Caco-2 (cell line): ENCODE measurements around the gene SIAE. TPM values are rescaled to one million over a fixed set of nuclear protein-coding genes. Genes with fewer than 3 reads are reported as not detected.

Source experiments
- BruUV-seq: library from RNA; stranded (reverse); fragments of 400-500 nt; replicated peaks from 2 replicates; lab custom pipeline; 2021; lab: Mats Ljungman, UMichigan
- CTCF ChIA-PET: fragments of 300-600 bp; sonication (Branson Sonifier 250); formaldehyde crosslinking; loops from one replicate; lab custom pipeline; 2022; ENCODE audit warnings: antibody characterized with exemption; lab: Charles Lee
- POLR2A ChIA-PET: fragments of 300-600 bp; sonication (Branson Sonifier 250); formaldehyde crosslinking; loops from one replicate; lab custom pipeline; 2022; ENCODE audit warnings: antibody characterized with exemption; lab: Charles Lee
- DNase-seq, 2 experiments: peaks; one replicate each; pipeline versions ENCODE4 v3.0.0 to v3.0.0-alpha.2; 2020 to 2022
- H3K27me3 ChIP-seq: replicated peaks from 2 replicates; pipeline ENCODE4 v1.6.0; 2011; ENCODE audit warnings: low read length; ENCODE audit not compliant: control insufficient read depth, insufficient read depth
- H3K36me3 ChIP-seq: 2 replicates; pipeline ENCODE4 v1.5.1; 2011; ENCODE audit warnings: low read length; ENCODE audit not compliant: control insufficient read depth, insufficient read depth
- H3K4me1 ChIP-seq: fragments of 250-450 bp; sonication (Bioruptor Pico); 2 replicates; pipeline ENCODE4 v1.5.1; 2020; ENCODE audit warnings: mild to moderate bottlenecking
- H3K4me3 ChIP-seq: 2 replicates; pipeline ENCODE4 v1.5.1; 2011; ENCODE audit warnings: low read depth, mild to moderate bottlenecking, control low read depth, low read length
- H3K9me3 ChIP-seq: fragments of 250-450 bp; sonication (Bioruptor Pico); 2 replicates; pipeline ENCODE4 v1.5.1; 2020; ENCODE audit warnings: mild to moderate bottlenecking, moderate library complexity
- H3K27ac Mint-ChIP-seq: one replicate; pipeline ENCODE4 v1.8.0; 2022; ENCODE audit warnings: mixed read lengths; ENCODE audit not compliant: unreplicated experiment
- H3K27me3 Mint-ChIP-seq: one replicate; pipeline ENCODE4 v1.8.0; 2022; ENCODE audit warnings: mixed read lengths; ENCODE audit not compliant: insufficient read depth, unreplicated experiment
- H3K36me3 Mint-ChIP-seq: one replicate; pipeline ENCODE4 v1.8.0; 2022; ENCODE audit warnings: mild to moderate bottlenecking, mixed read lengths; ENCODE audit not compliant: insufficient read depth, unreplicated experiment
- H3K4me1 Mint-ChIP-seq: one replicate; pipeline ENCODE4 v1.8.0; 2022; ENCODE audit warnings: low read depth, mixed read lengths; ENCODE audit not compliant: unreplicated experiment
- H3K4me3 Mint-ChIP-seq: one replicate; pipeline ENCODE4 v1.8.0; 2022; ENCODE audit warnings: mild to moderate bottlenecking, moderate library complexity, mixed read lengths; ENCODE audit not compliant: unreplicated experiment
- H3K9me3 Mint-ChIP-seq: one replicate; pipeline ENCODE4 v1.8.0; 2022; ENCODE audit warnings: mixed read lengths; ENCODE audit not compliant: unreplicated experiment
- intact Hi-C: fragments of 100-400 bp; cut with micrococcal nuclease; formaldehyde crosslinking; loops from one replicate; pipeline ENCODE4 v1.10.0; 2022; ENCODE audit not compliant: unreplicated experiment
- total RNA-seq: library from RNA; stranded (reverse); gene quantifications from 2 replicates; pipeline ENCODE4 v1.2.3, GENCODE V29; 2022
- TF ChIP-seq, protein P1 (sequence below), 2 experiments: fragments of 200-600 bp in 1 of 2; IDR thresholded peaks; 1 replicate in 1 of 2; 2 replicates in 1 of 2; pipeline versions ENCODE4 v1.5.1 to v1.8.0; 2011 to 2022; ENCODE audit warnings: antibody characterized with exemption in 1 of 2, control low read depth in 1 of 2, inconsistent platforms in 1 of 2, low read depth in 1 of 2, low read length in 1 of 2, mild to moderate bottlenecking in 1 of 2, moderate library complexity in 1 of 2; ENCODE audit not compliant: insufficient read depth in 1 of 2, severe bottlenecking in 1 of 2, unreplicated experiment in 1 of 2

SIAE gene
- total RNA-seq, 1 experiment from 2014 or later, result 33.7 TPM

DNA sequence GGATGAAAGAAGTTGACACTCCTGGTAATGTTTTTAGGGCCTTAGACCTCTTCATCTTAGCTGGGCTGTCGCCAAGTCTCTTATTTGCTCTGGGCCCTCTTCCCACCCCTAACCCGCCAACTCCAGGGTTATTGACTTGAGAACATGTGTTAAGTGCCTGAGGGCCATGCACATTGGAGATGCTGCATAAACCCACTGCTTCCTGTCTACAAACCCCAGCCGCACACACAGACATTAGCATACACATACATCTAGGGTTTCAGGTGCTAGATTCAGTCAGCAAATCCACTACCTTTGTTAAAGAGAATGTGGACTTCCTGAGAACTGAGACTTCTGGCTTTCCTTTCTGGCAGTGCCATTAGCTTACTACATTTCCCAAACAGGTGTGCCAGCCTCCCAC, 61.5 kb downstream of the SIAE start:
- no peak for DNase-seq
- Histone ChIP-seq H3K27me3 (no peaks in the 10 kb centered on the region), H3K4me1 (no peaks in the 10 kb centered on the region), H3K9me3 (peaks cover 2% of the 10 kb centered on the region; the same call in 1 of the 2 replicates), H3K36me3 (no peaks in the 10 kb centered on the region), H3K4me3 (no peak overlapping the region)
- TF ChIP-seq, protein P1, sequence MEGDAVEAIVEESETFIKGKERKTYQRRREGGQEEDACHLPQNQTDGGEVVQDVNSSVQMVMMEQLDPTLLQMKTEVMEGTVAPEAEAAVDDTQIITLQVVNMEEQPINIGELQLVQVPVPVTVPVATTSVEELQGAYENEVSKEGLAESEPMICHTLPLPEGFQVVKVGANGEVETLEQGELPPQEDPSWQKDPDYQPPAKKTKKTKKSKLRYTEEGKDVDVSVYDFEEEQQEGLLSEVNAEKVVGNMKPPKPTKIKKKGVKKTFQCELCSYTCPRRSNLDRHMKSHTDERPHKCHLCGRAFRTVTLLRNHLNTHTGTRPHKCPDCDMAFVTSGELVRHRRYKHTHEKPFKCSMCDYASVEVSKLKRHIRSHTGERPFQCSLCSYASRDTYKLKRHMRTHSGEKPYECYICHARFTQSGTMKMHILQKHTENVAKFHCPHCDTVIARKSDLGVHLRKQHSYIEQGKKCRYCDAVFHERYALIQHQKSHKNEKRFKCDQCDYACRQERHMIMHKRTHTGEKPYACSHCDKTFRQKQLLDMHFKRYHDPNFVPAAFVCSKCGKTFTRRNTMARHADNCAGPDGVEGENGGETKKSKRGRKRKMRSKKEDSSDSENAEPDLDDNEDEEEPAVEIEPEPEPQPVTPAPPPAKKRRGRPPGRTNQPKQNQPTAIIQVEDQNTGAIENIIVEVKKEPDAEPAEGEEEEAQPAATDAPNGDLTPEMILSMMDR (IDR thresholded peaks at IDR 0.05; ENCODE audit: insufficient read depth in 1 of 2, low read depth in 1 of 2, low read length in 1 of 2, severe bottlenecking in 1 of 2, unreplicated experiment in 1 of 2), result no peak
- no peaks in the 10 kb centered on the region for H3K36me3 Mint-ChIP-seq
- BruUV-seq, result no TSS peak
- H3K4me3 Mint-ChIP-seq, result no peak overlapping the region
- ChIA-PET POLR2A (no interaction called here), CTCF (no interaction called here)
- H3K27ac Mint-ChIP-seq, result no peak overlapping the region
- intact Hi-C loops, result no loop called here
- no peaks in the 10 kb centered on the region for H3K9me3 Mint-ChIP-seq
- H3K27me3 Mint-ChIP-seq, result peaks cover 6% of the 10 kb centered on the region
- peaks cover under 1% of the 10 kb centered on the region for H3K4me1 Mint-ChIP-seq

DNA sequence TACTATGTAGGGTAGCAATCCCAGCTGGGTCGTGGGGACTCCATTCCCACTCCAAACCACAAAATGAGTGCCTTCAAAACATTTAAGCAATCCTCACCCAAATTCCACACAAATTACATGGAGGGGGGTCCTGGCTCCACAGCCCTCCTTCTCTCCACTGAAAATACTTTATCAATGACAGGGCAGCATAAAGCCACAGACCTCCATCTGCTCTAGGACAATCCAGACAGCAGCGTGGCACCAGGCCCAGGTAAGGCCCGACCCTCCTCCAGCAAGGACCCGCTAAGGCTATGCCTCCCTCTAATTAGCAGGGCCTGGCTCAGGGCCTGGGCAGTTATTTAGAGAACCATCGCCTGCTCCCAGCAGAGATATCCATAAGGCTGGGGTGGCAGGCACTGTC, 62.5 kb downstream of the SIAE start, which contains the start of gene PANX3:
Gene PANX3, plus strand, starts transcription at position 365 of the 400 bp plus-strand sequence. CDS start 129 bp downstream, outside the sequence.
- Histone ChIP-seq H3K4me1 (no peaks in the 10 kb centered on the region), H3K4me3 (no peak within 1 kb of the TSS), H3K9me3 (peaks cover 2% of the 10 kb centered on the region; the same call in 1 of the 2 replicates), H3K27me3 (no peaks in the 10 kb centered on the region), H3K36me3 (no peaks in the 10 kb centered on the region)
- H3K27me3 Mint-ChIP-seq, result peaks cover 6% of the 10 kb centered on the region
- no peak within 1 kb of the TSS for H3K4me3 Mint-ChIP-seq
- CTCF ChIA-PET, result interaction anchor here (0.6 kb wide), 1 partner anchor 172 kb away, joined by 3 read pairs; no protein-coding TSS in a partner anchor
- no peaks in the 10 kb centered on the region for H3K9me3 Mint-ChIP-seq
- intact Hi-C loops, result no loop called here
- H3K4me1 Mint-ChIP-seq, result no peaks in the 10 kb centered on the region
- TF ChIP-seq, protein P1 (IDR thresholded peaks at IDR 0.05; ENCODE audit: insufficient read depth in 1 of 2, low read depth in 1 of 2, low read length in 1 of 2, severe bottlenecking in 1 of 2, unreplicated experiment in 1 of 2), result no peak
- no TSS peak for BruUV-seq
- no peak within 1 kb of the TSS for H3K27ac Mint-ChIP-seq
- no peaks in the 10 kb centered on the region for H3K36me3 Mint-ChIP-seq
- POLR2A ChIA-PET, result interaction anchor here (0.7 kb wide), 1 partner anchor 12 kb away, joined by 3 read pairs; the partner anchor contains the start of gene TBRG1
- no peak for DNase-seq

DNA sequence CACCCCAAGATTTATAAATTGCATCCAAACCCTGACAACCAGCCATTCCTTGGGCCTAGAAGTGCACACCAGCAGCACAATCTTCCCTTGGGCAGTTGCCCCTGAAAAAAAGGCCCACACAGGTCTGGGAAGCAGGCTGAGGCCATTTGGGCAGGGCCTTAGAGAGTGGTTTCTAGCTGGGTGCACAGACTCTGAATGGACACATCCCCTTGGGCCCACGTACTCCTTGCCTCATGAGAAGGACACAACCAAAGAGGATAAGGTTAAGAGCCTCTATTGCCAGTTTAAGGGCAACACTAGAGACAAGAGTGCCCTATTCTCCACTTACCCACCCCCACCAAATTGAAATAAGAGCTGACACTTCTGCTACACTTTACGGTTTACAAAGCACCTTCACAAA, 63.2 kb downstream of the SIAE start:
- Mint-ChIP-seq H3K27ac (no peak overlapping the region), H3K27me3 (peaks cover 6% of the 10 kb centered on the region), H3K4me3 (no peak overlapping the region), H3K36me3 (no peaks in the 10 kb centered on the region), H3K9me3 (no peaks in the 10 kb centered on the region), H3K4me1 (no peaks in the 10 kb centered on the region)
- Histone ChIP-seq H3K4me3 (no peak overlapping the region), H3K36me3 (no peaks in the 10 kb centered on the region), H3K4me1 (no peaks in the 10 kb centered on the region), H3K27me3 (no peaks in the 10 kb centered on the region), H3K9me3 (peaks cover 2% of the 10 kb centered on the region; the same call in 1 of the 2 replicates)
- ChIA-PET CTCF (interaction anchor here (0.6 kb wide), 1 partner anchor 173 kb away, joined by 3 read pairs; no protein-coding TSS in a partner anchor), POLR2A (no interaction called here)
- no peak for DNase-seq
- no TSS peak for BruUV-seq
- intact Hi-C loops, result no loop called here
- TF ChIP-seq, protein P1 (IDR thresholded peaks at IDR 0.05; ENCODE audit: insufficient read depth in 1 of 2, low read depth in 1 of 2, low read length in 1 of 2, severe bottlenecking in 1 of 2, unreplicated experiment in 1 of 2), result no peak
